ENCODE measurements around the gene MRPL38.

The MRPL38 gene

DNA sequence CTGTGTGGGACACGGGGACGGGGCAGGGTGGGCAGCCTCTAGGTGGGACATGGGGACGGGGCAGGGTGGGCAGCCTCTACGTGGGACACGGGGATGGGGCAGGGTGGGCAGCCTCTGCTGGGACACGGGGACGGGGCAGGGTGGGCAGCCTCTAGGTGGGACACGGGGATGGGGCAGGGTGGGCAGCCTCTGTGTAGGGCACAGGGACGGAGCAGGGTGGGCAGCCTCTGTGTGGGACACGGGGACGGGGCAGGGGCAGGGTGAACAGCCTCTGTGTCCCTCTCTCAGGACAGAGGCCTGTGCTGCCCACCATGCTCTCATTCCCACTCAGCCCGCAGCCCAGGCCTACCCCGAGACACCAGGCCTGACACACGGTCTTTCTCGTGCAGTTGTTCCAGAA lies 16.9 kb upstream of the MRPL38 start:
- TF ChIP-seq, protein P1, sequence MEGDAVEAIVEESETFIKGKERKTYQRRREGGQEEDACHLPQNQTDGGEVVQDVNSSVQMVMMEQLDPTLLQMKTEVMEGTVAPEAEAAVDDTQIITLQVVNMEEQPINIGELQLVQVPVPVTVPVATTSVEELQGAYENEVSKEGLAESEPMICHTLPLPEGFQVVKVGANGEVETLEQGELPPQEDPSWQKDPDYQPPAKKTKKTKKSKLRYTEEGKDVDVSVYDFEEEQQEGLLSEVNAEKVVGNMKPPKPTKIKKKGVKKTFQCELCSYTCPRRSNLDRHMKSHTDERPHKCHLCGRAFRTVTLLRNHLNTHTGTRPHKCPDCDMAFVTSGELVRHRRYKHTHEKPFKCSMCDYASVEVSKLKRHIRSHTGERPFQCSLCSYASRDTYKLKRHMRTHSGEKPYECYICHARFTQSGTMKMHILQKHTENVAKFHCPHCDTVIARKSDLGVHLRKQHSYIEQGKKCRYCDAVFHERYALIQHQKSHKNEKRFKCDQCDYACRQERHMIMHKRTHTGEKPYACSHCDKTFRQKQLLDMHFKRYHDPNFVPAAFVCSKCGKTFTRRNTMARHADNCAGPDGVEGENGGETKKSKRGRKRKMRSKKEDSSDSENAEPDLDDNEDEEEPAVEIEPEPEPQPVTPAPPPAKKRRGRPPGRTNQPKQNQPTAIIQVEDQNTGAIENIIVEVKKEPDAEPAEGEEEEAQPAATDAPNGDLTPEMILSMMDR (IDR thresholded peaks at IDR 0.05; ENCODE audit: low read depth, low read length, missing control alignments), result no peak
- H3K4me3 ChIP-seq (replicated peaks; ENCODE audit: low read depth, low read length), result no peak overlapping the region
- DNase-seq (ENCODE audit: extremely low read depth, low read depth), result no peak

DNA sequence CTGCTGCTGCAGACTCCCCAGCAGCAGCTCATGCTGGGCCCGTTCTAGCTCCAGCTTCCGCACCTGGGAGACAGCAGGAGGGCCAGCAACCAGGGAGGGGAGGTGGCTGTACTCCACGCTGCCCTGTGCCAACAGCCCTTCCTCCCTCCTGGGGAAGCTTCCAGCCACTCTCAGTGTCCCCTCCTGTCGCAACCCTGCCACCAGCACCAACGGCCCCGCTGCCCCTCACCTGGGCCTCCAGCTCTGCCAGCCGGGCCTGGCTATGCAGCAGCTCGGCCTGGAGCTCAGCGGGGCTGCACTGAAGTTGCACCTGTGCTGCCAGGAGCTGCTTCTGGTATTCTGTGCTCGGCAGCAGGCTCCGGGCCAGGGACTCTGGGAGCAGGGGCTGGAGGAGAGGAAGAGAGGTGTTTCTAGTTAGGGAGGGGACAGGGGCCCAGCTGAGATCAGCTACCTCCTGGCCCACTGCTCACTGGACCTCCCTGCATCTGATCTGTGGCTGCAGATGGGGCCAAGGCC lies 15.4 kb upstream of the MRPL38 start:
- TF ChIP-seq, protein P1 (IDR thresholded peaks at IDR 0.05; ENCODE audit: low read depth, low read length, missing control alignments), result no peak
- no peak overlapping the region for H3K4me3 ChIP-seq (replicated peaks; ENCODE audit: low read depth, low read length)
- no peak for DNase-seq (ENCODE audit: extremely low read depth, low read depth)

DNA sequence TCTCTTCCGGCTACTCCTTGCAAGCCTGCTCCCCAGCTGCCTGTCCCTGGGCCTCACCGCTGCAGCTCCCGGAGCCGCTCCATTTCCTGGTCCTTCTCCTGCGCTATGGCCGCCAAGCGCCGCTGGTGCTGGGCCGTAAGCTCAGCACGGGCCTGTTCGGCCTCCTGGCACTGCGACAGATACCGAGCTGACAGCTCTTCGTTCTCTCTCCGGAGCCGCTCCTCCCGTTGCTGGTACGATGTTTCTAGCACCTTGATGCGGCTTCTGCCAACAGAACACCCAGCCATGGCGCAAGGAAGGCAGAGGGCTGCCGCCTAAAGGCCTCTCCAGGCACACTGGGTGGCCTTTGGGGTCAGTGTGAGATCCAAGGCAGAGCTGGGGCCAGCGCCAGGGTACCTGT lies 14.9 kb upstream of the MRPL38 start:
- TF ChIP-seq, protein P1 (IDR thresholded peaks at IDR 0.05; ENCODE audit: low read depth, low read length, missing control alignments), result no peak
- DNase-seq (ENCODE audit: extremely low read depth, low read depth), result no peak
- H3K4me3 ChIP-seq (replicated peaks; ENCODE audit: low read depth, low read length), result no peak overlapping the region

DNA sequence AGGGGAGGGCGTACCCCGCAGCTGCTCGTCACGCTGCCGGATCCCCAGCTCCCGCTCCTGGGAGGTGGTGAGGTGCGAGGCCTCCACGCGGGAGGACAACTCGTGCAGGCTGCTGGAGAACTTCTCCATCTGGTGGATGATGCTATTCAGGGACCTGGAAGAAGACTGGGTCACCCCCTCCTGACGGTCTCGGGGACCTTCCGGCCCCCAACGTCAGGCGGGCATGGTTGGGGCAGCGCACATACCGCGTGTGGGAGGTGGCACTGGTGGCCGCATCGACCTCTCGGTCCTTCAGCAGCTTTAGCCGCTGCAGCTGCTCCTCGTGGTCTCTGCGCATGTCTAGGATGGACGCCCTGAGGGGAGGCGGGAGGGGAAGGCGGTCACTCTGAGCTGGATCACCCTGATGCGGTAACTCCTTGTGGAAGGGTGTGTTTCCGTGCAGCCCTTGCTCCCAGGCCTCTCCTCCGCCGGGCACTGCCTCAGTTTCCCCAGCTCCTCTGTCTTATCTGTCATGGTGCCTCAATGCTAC lies 13.3 kb upstream of the MRPL38 start:
- TF ChIP-seq, protein P1 (IDR thresholded peaks at IDR 0.05; ENCODE audit: low read depth, low read length, missing control alignments), result no peak
- no peak for DNase-seq (ENCODE audit: extremely low read depth, low read depth)
- H3K4me3 ChIP-seq (replicated peaks; ENCODE audit: low read depth, low read length), result no peak overlapping the region

DNA sequence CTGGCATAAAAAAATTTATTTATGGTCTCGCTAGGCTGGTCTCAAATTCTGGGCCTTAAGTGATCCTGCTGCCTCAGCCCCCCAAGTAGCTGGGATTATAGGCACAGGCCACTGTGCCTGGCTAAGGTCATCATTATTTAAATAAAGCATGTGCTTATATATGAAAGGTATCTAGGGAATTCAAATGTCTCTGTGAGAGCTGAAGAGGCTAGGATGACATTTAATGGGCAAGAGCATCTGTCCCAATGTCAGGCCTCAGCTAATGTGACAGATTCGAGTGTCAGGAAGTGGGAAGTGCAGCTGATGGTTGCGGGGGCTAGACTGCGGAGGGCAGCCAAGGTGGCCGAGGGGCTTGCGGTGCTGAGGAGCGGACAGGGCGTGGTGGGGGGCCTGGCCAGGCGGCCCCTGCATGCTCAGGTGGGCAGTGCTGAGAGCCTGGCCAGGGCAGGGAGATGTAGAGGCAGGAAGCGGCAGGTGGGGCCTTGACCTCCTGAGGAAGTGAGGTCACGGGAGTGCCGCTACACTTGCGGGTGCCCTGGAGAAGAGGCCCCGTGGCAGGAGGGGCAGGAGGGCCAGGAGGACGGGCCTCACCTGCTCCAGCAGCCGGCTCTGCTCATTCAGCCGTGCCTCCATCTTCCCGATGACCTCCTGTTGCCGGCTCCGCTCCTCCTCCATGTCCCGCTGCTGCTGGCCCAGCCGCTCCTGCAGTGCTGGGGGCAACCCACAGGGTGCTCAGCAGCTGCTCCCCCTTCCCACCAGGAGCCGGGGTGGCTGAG lies 12.6 kb upstream of the MRPL38 start:
- no peak overlapping the region for H3K4me3 ChIP-seq (replicated peaks; ENCODE audit: low read depth, low read length)
- TF ChIP-seq, protein P1 (IDR thresholded peaks at IDR 0.05; ENCODE audit: low read depth, low read length, missing control alignments), result no peak
- DNase-seq (ENCODE audit: extremely low read depth, low read depth), result no peak

DNA sequence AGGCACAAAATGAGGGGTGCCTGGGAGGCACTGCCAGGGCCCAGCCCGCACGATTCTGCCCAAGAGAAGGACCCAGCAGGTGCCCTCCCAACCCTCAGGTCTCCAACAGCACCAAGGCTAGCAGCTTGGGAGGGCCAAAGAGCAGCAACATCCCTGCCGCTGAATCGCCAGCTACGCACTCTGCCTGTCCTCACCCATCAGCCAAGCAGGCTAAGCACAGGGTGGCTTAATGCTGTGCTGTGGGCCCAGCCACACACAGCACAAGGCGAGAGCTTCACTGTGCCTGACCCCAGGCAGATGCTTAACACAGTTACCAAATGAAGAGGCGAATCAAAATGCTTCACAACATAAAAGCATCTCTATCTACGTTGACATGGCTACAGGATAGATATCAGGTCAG lies 10.6 kb upstream of the MRPL38 start:
- TF ChIP-seq, protein P1 (IDR thresholded peaks at IDR 0.05; ENCODE audit: low read depth, low read length, missing control alignments), result no peak
- DNase-seq (ENCODE audit: extremely low read depth, low read depth), result no peak
- no peak overlapping the region for H3K4me3 ChIP-seq (replicated peaks; ENCODE audit: low read depth, low read length)

Measured in HFF-Myc (cell line).